Measurements from ENCODE around the gene MMP15.

DNA sequence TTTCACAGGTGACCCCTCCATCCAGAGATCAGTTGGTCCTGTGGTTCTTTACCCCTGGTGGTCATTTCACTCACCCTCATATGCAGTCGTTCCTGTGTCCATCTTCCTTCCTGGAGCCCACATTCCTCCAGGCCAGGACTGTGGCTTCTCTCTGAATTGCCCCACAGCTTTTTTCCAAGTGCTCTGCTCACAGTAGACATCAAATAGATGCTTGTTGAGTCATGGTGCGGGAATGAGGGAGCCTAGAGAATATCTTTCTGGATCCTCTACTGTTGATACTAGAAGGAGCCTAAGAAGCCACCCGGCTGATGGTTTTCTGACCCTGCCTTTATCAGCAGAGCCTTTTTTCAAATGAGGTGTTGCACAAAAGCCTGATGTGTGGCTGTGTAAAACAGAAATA is 13.9 kb upstream of the MMP15 start:
- no peak for TF ChIP-seq POLR2A (IDR thresholded peaks at IDR 0.05)
- TF ChIP-seq, protein P1, sequence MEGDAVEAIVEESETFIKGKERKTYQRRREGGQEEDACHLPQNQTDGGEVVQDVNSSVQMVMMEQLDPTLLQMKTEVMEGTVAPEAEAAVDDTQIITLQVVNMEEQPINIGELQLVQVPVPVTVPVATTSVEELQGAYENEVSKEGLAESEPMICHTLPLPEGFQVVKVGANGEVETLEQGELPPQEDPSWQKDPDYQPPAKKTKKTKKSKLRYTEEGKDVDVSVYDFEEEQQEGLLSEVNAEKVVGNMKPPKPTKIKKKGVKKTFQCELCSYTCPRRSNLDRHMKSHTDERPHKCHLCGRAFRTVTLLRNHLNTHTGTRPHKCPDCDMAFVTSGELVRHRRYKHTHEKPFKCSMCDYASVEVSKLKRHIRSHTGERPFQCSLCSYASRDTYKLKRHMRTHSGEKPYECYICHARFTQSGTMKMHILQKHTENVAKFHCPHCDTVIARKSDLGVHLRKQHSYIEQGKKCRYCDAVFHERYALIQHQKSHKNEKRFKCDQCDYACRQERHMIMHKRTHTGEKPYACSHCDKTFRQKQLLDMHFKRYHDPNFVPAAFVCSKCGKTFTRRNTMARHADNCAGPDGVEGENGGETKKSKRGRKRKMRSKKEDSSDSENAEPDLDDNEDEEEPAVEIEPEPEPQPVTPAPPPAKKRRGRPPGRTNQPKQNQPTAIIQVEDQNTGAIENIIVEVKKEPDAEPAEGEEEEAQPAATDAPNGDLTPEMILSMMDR (IDR thresholded peaks at IDR 0.05) = no peak
